ENCODE results near the gene KIF5B.
A peak's percentile ranks its signal among the peaks of the same experiment; 100 is the strongest.
"Not testable (repeated sequence)": the region's sequence is repeated elsewhere in the genome, so short reads cannot be mapped to it uniquely, and the experiment has no call there.

The KIF5B gene

DNA sequence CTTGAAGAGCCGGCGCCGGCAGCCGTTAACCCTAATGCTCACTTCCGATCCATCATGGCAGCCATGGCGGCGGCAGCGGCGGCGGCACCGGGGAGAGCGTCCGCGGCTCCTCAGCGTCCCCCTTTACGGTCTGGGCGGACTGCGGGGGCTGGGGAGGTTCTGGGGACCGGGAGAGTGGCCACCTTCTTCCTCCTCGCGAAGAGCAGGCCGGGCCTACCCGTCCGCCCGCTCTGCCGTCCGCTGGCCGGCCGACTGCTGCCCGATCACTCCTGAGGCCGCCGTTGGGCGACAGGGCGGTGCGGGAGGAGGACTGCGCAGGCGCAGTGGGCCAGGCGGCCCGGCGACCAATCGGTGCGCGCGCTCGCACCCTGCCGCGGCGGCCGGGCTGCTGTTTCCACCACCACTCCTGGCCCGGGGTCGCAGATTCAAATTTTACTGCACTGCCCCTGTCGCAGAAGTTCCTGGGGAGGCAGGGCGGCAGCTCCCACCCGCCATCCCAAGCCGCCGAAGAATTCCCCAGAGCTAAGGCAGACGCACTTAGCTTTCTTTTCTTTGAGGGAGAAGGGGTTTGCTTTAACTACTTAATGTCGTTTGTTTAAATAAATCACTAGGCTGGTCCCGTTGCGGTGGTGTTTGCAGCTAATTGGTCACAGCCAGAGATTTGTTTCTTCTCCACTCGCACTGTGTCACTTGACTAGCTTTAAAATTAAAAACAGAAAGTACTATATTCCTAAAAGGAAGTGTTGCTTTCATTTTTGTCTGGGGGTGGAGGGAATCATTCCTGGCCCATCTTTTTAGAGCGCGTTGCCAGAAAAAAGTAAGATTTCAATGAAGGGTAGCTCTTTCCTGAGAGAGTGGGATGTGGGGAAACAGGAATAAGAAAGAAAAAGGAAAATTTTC is at the start of gene KIF5B:
Gene KIF5B (minus strand): TSS at position 290 of the 900 bp plus-strand sequence. CDS start 452 bp downstream, outside the sequence.
- DNase-seq (ENCODE audit: low read depth in 2 of 2) = peak; percentile 58 to 79

- DNase-seq (ENCODE audit: low read depth in 2 of 2) = no peak
Measured at GRCh38 chr10:32105782-32106382, 49.7 kb upstream of the KIF5B start.

DNA sequence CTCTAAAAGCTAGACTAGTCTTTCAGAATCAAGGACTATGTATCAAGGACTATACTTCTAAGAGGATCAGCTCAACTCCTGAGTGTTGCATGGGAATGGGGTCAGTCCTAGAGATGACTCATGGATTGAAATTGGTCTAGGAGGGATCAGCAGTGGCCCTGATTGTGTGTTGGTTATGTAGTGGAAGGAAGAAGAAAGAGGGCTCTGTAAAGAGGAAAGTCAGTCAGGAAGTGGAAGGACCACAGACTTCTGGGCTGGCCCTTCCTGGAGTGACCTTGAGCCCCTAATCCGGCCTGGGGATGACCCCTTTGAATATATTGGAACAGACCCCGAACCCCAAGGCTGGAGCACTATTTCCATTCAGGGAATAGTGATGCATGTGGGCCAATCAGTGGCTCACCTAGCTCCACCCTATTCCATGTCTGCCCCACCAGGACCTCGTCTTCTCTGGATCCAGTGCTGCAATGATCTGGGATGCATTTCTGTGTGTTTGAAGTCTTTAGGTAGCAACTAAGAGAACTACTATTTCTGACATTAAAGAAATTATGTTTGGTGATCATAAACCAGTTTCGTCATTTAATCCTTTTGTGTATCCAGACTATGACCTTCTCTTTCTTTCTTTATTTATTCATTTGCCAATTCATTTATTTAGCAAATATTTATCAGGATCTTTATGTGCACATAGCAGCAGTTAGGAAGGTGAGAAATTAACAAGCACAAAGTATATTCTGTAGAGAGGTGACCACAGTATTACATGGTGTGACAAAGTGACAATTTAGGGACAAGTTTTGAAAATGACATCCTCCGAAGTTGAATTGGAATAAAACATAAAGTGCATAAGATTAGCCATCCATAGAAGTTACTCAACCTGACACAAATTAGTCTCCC is 48.6 kb upstream of the KIF5B start:
- no peak for DNase-seq (ENCODE audit: low read depth in 2 of 2)

- DNase-seq (ENCODE audit: low read depth in 2 of 2) = no peak
Measured at GRCh38 chr10:32104181-32104580, 48.0 kb upstream of the KIF5B start.

- no peak for DNase-seq (ENCODE audit: low read depth in 2 of 2)
Measured at GRCh38 chr10:32103721-32104120, 47.5 kb upstream of the KIF5B start.

DNA sequence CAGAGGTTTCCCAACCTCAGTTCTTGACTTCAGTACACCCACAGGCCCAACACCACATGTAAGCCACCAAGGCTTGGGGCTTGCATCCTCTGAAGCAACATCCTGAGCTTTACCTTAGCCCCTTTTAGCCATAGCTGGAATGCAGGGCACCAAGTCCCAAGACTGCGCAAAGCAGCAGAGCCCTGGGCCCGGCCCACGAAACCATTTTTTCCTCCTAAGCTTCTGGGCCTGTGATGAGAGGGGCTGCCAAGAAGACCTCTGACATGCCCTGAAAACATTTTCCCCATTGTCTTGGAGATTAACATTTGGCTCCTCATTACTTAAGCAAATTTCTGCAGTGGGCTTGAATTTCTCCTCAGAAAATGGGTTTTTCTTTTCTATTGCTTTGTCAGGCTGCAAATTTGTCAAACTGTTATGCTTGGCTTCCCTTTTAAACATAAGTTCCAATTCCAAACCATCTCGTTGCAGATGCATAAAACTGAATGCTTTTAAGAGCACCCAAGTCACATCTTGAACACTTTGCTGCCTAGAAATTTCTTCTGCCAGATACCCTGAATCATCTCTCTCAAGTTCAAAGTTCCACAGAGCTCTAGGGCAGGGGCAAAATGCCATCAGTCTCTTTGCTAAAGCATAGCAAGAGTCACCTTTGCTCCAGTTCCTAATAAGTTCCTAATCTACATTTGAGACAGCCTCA is 42.5 kb upstream of the KIF5B start:
- not testable (repeated sequence) for DNase-seq (ENCODE audit: low read depth in 2 of 2)

DNA sequence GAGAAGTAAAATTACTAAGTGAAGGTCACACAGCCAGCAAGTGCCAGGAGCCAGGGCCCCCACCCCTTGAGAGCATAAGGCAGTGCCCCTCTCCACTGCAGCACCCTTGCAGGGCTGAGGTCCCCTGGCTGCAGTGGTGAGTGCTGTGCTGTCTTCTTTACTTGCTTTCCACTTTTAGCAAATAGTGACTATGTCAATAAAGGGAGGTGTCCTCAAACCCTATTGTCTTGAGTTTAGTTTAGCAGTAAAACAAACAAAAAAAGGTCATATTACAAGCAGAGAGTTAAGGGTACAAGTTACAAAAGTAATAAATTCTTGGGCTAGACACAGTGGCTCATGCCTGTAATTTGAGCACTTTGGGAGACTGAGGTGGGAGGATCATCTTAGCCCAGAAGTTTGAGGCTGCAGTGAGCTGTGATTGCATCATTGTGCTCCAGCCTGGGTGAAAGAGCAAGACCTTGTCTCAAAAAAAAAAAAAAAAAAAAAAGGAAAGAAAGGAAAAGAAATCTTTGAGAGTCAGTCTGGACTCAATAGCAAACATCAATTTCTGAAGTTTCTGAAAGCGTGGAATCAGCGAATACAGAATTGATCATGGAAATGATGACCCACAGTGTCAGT is 39.0 kb upstream of the KIF5B start:
- DNase-seq (ENCODE audit: low read depth in 2 of 2) = no peak

DNA sequence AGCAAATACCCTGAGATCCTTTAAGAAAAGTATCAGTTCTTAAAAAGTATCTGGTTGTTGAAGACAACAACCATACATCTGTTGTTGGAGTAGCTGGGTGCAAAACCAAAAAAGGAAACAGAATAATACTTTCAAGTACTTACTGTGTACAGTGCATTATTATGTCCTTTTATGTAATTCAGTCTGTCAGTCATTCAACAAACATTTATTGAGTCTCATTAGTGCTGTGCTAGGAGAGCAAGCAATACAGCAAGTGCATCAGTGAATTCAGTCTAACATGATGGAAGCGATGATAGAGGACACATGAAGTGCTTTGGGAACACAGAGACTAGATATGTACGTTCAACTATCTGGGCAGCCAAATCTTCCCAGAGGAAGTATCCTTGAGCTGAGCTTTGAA is 37.4 kb upstream of the KIF5B start:
- DNase-seq (ENCODE audit: low read depth in 2 of 2) = no peak

- DNase-seq (ENCODE audit: low read depth in 2 of 2) = no peak
Measured at GRCh38 chr10:32091046-32091445, 34.8 kb upstream of the KIF5B start.

GRCh38 chr10:32084185-32084851 is 28.1 kb upstream of the KIF5B start:
- DNase-seq (ENCODE audit: low read depth in 2 of 2) = no peak

GRCh38 chr10:32077896-32078485 is 21.8 kb upstream of the KIF5B start:
- no peak for DNase-seq (ENCODE audit: low read depth in 2 of 2)

GRCh38 chr10:32073659-32074058 is 17.4 kb upstream of the KIF5B start:
- DNase-seq (ENCODE audit: low read depth in 2 of 2) = no peak

GRCh38 chr10:32073128-32073527 is 16.9 kb upstream of the KIF5B start:
- DNase-seq (ENCODE audit: low read depth in 2 of 2) = no peak

DNA sequence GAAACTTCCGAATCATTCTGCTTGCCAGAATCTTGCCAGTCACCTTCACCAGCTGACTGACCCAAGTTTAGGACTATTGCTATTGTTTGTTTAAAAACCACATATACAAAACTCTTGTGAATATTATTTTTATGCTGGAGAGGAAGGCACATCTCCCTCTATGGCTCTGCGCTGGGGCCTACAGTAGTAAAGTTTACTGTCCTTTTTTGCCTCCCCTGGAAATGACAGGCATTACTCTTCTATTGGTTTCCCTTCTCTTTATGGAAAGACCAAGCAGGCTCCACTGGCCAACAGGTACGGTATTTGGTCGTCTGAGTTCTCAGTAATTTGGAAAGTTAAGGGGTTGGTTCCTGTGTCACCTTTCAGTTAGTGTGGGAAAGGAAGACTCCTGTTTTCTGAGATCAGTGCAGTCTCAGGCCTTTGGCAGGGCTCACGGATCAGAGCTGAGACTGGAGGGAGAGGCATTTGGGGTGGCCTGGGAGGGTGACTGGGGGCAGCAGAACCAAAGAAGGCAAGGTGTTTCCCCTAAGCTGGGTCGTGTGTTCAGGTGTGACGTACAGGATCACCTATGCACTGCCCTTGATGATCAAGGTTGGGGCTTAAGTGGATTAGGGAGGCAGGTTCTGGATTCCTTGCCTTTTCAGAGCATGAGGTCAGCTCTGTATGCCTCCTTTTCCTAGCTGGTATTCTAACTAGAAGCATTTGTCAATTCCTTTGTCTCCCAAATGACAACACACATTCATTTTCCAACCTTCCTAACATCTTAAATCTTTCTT is 16.0 kb upstream of the KIF5B start:
- no peak for DNase-seq (ENCODE audit: low read depth in 2 of 2)

DNA sequence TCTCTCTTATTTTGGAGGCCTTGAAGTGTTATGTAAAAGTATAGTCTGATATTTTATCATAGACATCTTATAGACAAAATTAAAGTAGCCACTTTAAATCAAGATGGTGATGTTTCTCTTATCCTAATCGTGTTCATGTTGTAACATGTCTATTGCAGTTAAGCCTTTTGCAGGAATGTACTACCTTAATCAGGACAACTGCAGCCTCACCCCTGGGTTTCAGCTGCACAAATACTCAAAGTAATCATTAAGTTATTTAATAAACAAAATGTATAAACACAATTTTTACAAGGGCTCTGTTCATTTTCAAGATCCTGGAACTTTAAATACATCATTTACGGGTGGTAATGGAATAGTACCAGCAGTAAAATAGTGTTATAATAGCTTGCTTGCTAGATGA is 14.4 kb upstream of the KIF5B start:
- DNase-seq (ENCODE audit: low read depth in 2 of 2) = no peak

GRCh38 chr10:32068569-32068968 is 12.3 kb upstream of the KIF5B start:
- no peak for DNase-seq (ENCODE audit: low read depth in 2 of 2)

GRCh38 chr10:32067931-32068330 is 11.7 kb upstream of the KIF5B start:
- DNase-seq (ENCODE audit: low read depth in 2 of 2) = not testable (repeated sequence)

DNA sequence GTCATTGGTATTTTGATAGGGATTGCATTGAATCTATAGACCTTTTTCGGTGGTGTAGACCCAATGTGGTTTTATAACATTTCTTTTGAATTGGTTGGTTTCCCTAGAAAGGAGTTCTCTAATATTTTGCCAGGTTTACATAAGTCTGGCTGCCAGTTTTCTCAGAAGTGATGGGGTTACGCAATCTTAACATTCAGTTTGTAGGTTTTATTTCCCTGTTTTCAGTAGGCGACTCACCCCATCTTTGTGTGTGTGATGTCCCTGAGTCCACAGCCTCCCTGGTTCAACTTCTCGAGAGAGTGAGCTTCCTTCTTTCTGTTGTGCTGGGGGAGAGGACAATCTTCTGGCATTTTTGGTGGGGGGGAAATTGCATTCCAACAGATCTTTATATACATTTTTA is 9.6 kb upstream of the KIF5B start:
- DNase-seq (ENCODE audit: low read depth in 2 of 2) = no peak

GRCh38 chr10:32061440-32061839 is 5.2 kb upstream of the KIF5B start:
- no peak for DNase-seq (ENCODE audit: low read depth in 2 of 2)
